GM19099 (cell line): ENCODE measurements around the gene LRRC3C.

ENCODE experiments used
- POLR2A ChIP-seq: IDR thresholded peaks from 3 replicates; pipeline ENCODE4 v1.6.1; 2011; ENCODE audit warnings: low read depth; ENCODE audit not compliant: insufficient read length; ENCODE audit errors: extremely low read depth

The LRRC3C gene

DNA sequence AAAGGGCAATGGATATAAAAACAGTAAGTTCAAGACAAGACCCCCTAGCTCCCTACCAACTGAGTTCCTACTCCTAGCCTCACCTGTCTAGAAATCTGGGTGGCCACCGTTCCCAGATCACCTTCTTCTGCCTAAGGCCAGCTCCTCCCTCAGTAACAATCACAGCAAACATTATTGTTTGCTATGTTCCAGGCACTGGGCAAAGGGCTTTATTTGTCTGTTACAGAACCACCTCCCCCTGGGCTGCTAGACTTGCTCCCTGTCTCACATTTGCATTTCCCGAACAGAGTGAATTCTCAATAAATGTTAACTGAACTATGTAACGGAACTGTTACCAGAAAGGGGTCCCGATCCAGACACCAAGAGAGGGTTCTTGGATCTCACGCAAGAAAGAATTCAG, 6.8 kb downstream of the LRRC3C start:
- no peak for TF ChIP-seq POLR2A

DNA sequence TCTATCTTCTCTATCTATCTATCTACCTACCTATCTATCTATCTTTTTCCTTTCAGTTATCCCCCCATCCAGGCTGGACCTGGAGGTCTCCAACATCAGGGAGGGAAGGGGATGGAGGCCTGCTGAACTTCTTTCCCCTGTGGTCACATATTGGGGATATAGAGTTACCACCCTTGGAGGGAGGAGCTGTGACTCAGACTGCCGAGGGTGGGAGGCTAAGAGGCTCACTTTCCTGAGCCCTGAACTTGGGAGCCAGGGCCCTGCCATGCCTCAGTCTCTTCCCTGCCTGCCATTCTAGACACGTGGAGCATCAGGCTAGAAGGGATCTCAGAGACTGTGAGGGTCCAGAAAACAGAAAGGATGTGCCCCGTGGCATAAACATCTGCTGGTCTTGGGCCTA, 8.4 kb downstream of the LRRC3C start:
- TF ChIP-seq POLR2A: no peak

DNA sequence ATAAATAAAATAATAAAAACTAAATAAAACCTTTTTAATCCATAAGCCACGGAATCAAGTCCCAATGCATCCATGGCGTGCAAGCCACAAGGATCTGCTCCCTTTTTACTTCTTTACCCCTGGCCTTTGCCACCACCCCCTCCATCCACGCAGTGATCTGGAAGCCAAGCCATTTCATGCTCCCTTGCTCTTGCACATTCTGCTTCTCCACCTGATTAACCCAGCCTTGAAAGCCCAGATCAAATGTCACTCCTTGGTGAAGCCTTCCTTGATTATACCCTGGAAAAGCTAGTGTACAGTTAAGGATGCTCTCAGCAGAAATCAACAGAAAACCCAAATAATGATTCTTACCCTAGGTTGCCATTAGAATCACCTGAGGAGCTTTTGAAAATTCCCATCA, 9.9 kb downstream of the LRRC3C start:
- TF ChIP-seq POLR2A: no peak

DNA sequence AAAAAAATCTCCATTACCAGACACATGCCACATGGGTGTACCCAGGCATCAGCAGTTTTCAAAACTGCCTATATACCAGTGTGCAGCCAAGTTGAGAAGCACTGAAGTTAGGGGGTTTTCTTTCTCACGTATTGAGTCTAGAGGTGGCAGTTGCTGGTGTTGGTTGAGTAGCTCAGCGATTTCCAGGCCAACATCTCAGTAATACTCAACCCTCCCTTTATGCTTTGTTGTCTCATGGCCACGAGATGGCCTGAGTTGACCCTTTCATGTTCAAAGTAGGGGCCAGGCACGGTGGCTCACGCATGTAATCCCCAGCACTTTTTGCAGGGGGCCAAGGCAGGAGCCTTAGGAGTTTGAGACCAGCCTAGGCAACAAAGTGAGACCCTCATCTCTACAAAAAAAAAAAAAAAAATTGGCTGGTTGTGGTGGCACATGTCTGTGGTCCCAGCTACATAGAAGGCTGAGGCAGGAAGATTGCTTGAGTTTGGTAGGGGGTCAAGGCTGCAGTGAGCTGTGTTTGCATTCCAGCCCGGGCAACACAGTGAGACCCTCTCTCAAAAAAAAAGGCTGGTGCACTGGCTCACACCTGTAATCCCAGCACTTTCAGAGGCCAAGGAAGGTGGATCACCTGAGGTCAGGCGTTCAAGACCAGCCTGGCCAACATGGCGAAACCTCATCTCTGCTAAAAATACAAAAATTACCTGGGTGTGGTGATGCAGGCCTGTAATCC, 10.8 kb downstream of the LRRC3C start:
- no peak for TF ChIP-seq POLR2A

DNA sequence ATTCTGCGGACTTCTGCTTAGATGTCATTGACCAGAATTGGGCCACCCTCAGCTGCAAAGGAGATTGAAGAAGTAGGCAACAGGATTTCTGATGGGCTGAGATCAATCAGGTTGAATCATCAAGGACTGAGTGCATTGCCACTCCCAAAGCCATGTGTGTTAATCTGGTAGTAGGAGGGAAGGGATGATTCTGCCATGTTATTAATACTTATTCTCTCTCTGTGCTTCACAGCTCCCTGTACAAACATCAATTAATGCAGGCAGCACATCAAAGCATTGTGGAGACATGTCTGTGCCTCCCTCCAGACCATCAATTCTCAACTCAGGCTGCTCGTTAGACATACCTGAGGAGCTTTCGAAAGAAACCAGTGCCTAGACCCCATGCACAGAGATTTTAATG, 11.6 kb downstream of the LRRC3C start:
- TF ChIP-seq POLR2A: no peak

DNA sequence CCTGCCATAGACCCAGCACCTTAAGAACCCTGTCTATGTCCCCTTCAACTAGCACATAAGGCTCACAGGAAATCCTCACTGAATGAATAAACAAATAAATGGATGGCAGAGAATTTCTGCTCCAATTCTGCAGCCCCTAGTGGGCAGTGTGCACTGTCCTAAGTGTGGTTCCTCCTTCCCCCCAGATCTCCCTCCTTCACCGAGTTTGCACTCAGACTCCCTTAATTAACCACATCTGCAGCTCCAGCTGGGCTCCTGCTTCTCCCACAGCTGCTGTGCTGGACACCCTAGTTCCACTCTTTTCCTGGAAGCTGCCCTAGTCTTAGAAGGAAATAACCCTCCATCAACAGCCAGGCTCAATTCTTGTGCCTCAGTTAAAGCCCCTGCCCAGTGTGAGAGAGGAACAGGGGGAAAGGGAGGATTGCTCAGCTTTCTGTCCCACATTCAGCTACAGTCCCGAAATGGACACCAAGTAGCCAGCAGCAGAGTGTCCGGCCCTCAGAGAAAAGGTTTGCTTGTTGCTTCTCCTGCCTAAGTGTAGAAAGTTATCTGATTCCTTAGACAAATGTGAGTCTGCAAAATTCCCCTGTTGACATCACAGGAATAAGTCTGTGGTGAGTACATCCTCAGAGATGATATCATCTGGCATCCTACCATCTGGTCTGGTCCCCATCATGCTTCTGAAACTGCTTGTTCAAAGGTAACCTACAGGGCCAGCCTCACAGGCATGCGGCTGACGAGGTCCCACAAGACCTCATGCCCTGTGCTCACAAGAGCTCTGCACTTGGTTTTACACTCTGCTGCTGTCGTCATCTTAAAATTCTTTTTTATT, 12.3 kb downstream of the LRRC3C start:
- no peak for TF ChIP-seq POLR2A

DNA sequence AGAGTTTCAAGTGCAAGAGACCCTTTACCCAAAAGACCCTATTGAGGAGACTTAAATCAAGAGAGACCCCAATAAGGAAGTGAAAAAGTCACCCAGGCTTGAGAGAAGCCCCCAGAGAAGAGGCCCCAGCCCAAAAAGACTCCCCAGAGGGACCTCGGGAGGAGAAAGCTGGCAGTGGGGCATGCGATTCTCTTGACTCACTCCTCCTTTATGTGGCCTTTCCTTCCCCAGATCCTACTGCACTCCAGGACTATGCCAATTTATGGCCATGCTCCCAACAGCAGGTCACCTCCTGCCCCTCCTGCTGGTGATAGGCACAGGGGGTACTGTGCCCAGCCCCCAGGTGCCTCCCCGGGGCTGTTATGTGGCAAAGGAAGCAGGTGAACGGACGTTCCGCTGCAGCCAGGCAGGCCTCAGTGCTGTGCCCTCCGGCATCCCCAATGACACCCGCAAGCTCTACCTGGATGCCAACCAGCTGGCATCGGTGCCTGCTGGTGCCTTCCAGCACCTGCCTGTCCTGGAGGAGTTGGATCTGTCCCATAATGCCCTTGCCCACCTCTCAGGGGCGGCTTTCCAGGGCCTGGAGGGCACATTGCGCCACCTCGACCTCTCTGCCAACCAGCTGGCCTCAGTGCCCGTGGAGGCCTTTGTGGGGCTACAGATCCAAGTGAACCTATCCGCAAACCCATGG, 16.3 kb downstream of the LRRC3C start:
- no peak for TF ChIP-seq POLR2A

DNA sequence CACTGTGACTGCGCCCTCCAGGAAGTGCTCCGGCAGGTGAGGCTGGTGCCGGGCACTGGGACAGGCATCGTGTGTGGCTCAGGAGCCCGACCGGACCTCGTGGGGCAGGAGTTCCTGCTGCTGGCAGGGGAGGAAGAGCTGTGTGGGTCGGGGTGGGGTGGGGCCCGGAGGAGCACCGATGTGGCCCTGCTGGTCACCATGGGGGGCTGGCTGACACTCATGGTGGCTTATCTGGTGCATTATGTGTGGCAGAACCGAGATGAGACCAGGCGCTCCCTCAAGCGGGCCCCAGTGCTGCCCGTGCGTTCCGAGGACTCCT, 16.8 kb downstream of the LRRC3C start:
- no peak for TF ChIP-seq POLR2A

DNA sequence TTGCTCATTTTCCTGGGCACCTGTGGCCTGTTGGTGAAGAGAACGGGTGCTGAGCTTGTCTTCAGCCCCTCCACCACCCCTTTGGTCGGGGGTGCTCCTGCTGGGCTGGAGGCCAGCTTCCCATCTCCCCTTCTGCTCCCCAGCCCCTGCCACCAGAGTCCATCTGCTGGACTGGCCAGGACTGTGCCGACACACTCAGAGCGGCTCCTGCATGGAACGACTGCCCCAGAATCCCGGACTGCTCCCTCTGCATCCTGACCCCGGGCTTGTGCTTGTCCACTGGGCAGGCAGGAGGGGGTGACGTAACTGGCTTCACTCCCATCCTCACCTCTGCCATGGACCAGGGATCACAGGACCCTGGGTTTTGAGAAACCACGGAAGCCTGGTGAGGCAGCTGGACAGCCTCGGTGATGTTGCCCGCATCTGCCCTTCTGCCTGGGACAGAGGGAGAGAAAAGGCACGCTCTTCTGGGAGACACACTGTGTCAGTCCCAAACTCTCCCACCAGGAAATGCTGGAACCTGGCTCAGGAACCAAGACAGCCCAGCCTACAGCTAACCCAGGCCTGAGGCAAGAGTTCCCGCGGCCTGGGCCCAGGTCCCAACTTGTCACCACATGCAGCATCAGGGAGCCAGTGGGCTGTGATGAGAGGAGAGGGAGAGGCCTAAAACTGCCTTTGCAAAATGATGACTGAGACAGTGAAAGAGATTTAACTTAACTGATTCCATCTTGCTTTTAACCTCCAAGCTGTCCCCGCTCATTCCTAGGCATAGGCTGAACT, 19.2 kb downstream of the LRRC3C start:
- TF ChIP-seq POLR2A: no peak

DNA sequence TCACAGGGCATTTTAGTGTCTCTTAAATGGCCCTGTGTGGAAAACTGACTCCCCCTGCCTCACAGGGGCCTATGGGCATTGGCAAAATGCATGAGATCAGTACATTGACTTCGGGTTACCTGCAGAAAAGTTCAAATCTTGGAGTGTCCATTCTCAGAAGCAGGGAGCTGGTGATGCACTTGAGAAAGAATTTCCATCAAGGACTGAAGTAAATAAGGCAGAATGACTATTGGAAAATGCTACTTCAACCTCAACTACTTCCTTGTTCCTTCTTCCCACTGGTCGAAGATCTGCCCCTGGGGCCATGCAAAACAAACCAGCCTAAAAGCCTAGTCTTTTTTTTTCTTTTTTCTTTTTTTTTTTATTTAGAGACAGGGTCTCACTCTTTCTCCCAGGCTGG, 21.5 kb downstream of the LRRC3C start:
- TF ChIP-seq POLR2A: no peak

DNA sequence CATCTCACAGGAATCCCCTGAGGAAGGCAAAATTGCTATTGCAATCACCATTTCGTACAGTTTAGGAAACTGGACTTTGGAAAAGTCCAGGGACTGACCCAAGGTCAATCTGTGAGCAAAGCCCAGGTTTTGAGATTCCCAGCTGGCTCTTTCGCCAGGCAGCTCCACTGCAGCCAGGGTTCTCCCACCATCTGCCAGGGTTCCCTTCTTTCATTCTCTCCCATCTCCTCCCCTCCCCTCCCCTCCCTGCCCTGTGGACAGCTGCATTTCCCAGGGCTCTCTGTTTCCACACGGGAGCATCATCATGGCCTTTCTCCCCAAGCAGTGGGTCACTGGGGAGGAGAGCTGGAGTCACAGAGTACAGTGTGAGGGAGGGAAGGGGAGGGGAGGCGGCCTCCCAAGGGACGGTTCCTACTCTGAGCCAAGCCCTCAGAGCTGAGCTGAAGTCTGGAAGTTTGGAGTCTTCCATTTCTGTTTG, 23.4 kb downstream of the LRRC3C start:
- no peak for TF ChIP-seq POLR2A

DNA sequence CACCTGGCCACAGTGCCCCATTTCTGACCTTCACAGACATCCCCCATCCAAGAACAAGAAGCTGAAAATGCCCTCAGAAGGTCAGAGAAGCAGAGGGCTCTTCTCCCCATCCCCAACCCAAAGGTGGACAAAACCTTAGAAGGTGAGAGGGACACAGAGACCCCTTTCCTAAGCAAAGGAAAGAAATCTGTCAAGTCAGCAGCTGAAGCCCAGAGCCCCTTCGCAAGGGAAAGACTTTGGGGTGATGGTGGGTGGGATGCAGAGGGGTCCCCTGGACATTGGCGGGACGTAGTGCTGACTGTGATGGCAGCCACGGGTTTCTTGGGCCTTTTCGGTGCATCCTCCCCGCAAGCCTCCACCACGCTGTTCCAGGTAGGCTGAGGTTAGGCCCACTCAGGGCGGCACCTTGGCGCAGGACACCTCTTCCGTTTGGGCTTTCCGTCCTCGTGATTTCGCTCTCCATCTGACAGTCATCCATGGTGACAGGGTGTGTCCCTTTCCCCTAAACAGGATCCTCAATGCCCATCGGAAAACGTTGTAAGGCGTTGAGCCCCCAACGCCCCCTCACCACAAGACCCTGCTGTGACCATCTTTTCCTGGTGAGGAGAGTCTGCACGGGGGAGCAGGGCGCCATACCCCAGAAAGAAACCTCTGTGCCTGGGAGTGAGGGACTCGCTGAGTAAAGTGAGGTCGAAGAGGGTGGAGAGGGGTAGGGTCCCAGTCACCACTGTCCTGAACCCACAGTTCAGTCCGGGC, 24.6 kb downstream of the LRRC3C start:
- no peak for TF ChIP-seq POLR2A

DNA sequence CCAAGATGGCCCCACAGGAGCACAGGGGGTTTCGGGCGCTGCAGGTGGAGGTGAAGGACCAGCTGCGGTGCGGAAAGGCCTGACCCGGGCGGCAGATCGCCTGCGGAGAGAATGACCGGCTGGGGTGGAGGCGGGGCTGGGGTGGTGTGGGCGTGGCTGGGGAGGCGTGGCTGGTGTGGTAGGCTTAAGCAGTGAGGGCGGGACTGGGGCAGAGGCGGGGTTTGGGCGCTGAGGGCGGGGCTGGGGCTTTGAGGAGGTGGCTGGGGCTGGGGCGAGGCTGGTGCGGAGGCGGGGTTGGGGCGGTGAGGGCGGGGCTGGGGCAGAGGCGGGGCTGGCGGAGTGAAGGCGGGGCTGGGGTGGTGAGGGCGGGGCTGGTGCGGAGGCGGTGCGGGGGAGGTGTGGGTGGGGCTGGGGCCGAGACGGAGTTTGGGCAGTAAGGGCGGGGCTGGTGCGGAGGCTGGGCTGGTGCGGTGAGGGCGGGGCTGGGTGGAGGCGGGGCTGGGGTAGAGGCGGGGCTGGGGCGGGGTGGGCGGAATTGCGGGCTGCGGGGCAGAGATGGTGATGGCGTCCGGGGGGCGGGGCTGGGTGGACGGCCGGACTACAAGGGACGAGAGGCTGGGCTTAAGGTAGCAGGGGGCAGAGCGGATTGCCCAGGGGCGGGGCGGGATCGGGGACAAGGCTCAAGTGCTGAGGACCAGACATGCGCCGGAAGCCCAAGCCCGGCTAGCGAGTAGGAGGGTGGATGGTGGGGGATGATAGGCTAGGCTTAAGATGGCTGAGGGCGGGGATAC, 25.3 kb downstream of the LRRC3C start:
- TF ChIP-seq POLR2A: peak; percentile 68
